Psoas muscle (tissue), 8 donors: ENCODE results near the gene ZC3H18. TPM values are rescaled to one million over a fixed set of nuclear protein-coding genes. Genes with fewer than 3 reads are reported as not detected.

Source experiments
- ATAC-seq, 4 donors: fragments of 200-7000 bp; cut with Tn5 transposase; one replicate each; pipeline ENCODE4 v1.9.1; 2020; ENCODE audit warnings: moderate library complexity in 3 of 4, mild to moderate bottlenecking in 2 of 4
- DNase-seq, 2 donors: peaks; one replicate each; pipeline ENCODE4 v3.0.0-alpha.2; 2020
- H3K27ac ChIP-seq: fragments of 200-600 bp; one replicate; pipeline ENCODE4 v1.8.0; 2022
- H3K27me3 ChIP-seq, 3 donors: fragments of 200-600 bp in 1 of 3; one replicate each; pipeline versions ENCODE4 v1.6.1 to v1.8.0; 2013 to 2022; ENCODE audit warnings: low read length in 2 of 3, mild to moderate bottlenecking in 2 of 3, moderate library complexity in 1 of 3; ENCODE audit not compliant: insufficient read depth in 3 of 3
- H3K36me3 ChIP-seq, 2 donors: fragments of 200-600 bp in 1 of 2; one replicate each; pipeline versions ENCODE4 v1.6.1 to v1.8.0; 2013 to 2022; ENCODE audit warnings: low read depth in 1 of 2, mild to moderate bottlenecking in 1 of 2, moderate library complexity in 1 of 2; ENCODE audit not compliant: insufficient read depth in 1 of 2
- H3K4me1 ChIP-seq: fragments of 200-600 bp; one replicate; pipeline ENCODE4 v1.8.0; 2022
- H3K4me3 ChIP-seq: fragments of 200-600 bp; one replicate; pipeline ENCODE4 v1.8.0; 2022; ENCODE audit warnings: mild to moderate bottlenecking
- H3K9me3 ChIP-seq: fragments of 200-600 bp; one replicate; pipeline ENCODE4 v1.8.0; 2022
- CTCF ChIP-seq: fragments of 200-600 bp; IDR thresholded peaks from one replicate; pipeline ENCODE4 v1.8.0; 2022; ENCODE audit warnings: antibody characterized with exemption
- WGBS, 3 donors: extraction: QIAGEN DNeasy Blood & Tissue Kit; methylation state at CpG; one replicate each; pipeline versions ENCODE4 v1.1.6 to v1.1.7; 2013; 5-methylcytosine and 5-hydroxymethylcytosine counted together
- intact Hi-C, 2 donors: fragments of 100-400 bp; cut with DNase I; formaldehyde crosslinking; loops; one replicate each; pipeline versions ENCODE4 v1.11.0 to v1.14.2; 2022
- polyA plus RNA-seq, 3 donors: library from polyadenylated mRNA; stranded (reverse); fragments of 200-250 nt; gene quantifications; one replicate each; pipeline ENCODE4 v1.2.3, GENCODE V29; 2013
- total RNA-seq, 4 donors: library from RNA; stranded (reverse); fragmentation: NEBNext Ultra II Directional in 2 of 4; extraction: Animal tissue kit (Norgen Biotek cat#: 25700) in 2 of 4; gene quantifications; one replicate each; pipeline versions ENCODE4 v1.2.1 to v1.2.4, GENCODE V29; 2021 to 2023
- donor health status: healthy with polysubstance abuse.
- donor health status: DM: no; HTN: no; CAD: no; lungs with moderate emphysema.
- donor health status: Bipolar disorder and iron deficiency.
- donor health status: healthy.
- donor health status: DM: yes; HTN: yes; CAD: no.
- donor health status: DM: no; HTN: no; CAD: no.
- donor health status: DM: no; HTN: no; CAD: no.
- donor health status: DM: yes; HTN: yes; CAD: no.

Gene ZC3H18
- total and polyA plus RNA-seq, 7 donors: 19.9 to 36.0 (median 28.5) TPM

DNA sequence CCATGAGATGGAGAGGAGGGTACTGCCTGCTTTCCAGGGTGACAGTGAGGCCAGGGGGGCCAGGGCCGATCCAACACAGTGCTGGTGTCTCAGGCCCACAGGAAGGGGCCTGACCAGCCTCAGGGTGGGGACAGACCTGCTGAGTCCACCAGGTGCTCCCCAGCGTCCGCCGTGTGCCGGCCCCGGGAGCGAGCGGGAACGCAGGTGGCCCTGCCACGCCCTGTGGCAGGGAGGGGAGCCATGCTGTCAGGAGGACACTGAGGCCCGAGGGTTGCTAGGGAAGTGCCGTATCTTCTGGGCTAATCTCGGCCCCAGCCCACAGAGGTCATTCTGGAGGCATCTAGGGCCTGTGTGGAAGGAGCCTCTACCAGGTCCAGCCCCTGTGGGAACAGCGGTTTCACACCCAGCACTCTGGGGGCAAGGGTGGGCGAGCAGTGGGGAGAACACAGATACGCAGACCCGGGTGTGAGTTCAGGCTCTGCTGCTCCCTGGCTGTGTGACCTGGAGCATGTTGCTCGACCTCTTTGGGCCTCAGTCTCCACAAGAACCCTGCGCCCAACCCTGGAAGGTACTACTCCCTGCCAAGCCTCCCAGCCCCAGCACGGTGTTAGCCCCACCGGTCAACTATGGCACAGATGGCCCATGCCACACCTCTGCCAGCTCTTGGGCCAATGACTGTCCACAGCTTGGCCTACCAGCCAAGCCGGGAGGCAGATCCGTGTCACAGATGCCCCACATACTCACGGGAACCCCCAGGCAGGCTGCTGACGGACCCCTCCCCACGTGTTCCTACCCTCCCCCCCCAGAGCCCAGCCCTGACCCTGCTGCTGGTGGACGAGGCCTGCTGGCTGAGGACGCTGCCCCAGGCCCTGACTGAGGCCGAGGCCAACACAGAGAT, 43.9 kb upstream of the ZC3H18 start:
- no peaks in the 10 kb centered on the region for H3K36me3 ChIP-seq
- no peak for TF ChIP-seq CTCF
- ATAC-seq (peak in 3 of 4 donors; percentile 7 to 20 (median 17)), DNase-seq (peak in 1 of 2 donors; percentile 14)
- no peaks in the 10 kb centered on the region for H3K9me3 ChIP-seq
- H3K27ac ChIP-seq: no peak overlapping the region
- intact Hi-C loops: loop anchor here in 1 of 2 donors (10.0 kb wide), 1 partner anchor 331 kb away; no protein-coding TSS in a partner anchor
- 29 to 49% (median 34%) methylated on average over 26 to 29 of the region's 29 CpGs for WGBS, 3 donors
- peak overlapping the region; percentile 7 for H3K4me3 ChIP-seq
- H3K4me1 ChIP-seq: peaks cover 65% of the 10 kb centered on the region
- peaks cover 0 to 23% (median 15%) of the 10 kb centered on the region in 3 donors for H3K27me3 ChIP-seq

- DNase-seq: peak; percentile 17 to 69
- Histone ChIP-seq H3K4me1 (peaks cover 69% of the 10 kb centered on the region), H3K9me3 (no peaks in the 10 kb centered on the region), H3K4me3 (peak overlapping the region; percentile 7), H3K27ac (no peak overlapping the region), H3K36me3 (no peaks in the 10 kb centered on the region), H3K27me3 (peaks cover 0 to 22% (median 10%) of the 10 kb centered on the region in 3 donors)
- no peak for TF ChIP-seq CTCF
- intact Hi-C loops: loop anchor here in 1 of 2 donors (10.0 kb wide), 1 partner anchor 332 kb away; no protein-coding TSS in a partner anchor
- peak; percentile 15 to 62 (median 42) for ATAC-seq
- 11 to 35% (median 26%) methylated on average over 7 to 9 of the region's 9 CpGs for WGBS, 3 donors
Observed at GRCh38 chr16:88526906-88527185, 43.4 kb upstream of the ZC3H18 start.

GRCh38 chr16:88527186-88527936, 42.8 kb upstream of the ZC3H18 start:
- peak; percentile 64 to 79 (median 72) for ATAC-seq
- WGBS, 3 donors: 16 to 30% (median 18%) methylated on average over 24 to 32 of the region's 32 CpGs
- Histone ChIP-seq H3K9me3 (no peaks in the 10 kb centered on the region), H3K4me3 (peak overlapping the region; percentile 7), H3K27me3 (peaks cover 0 to 17% (median 5%) of the 10 kb centered on the region in 3 donors), H3K4me1 (peaks cover 69% of the 10 kb centered on the region), H3K27ac (no peak overlapping the region), H3K36me3 (no peaks in the 10 kb centered on the region)
- DNase-seq: peak; percentile 71 to 77
- peak; percentile 81 for TF ChIP-seq CTCF
- intact Hi-C loops: loop anchor here in 1 of 2 donors (10.0 kb wide), 1 partner anchor 333 kb away; no protein-coding TSS in a partner anchor

GRCh38 chr16:88527937-88528743, 42.1 kb upstream of the ZC3H18 start:
- no peak for TF ChIP-seq CTCF
- ATAC-seq: no peak
- H3K4me3 ChIP-seq: no peak overlapping the region
- H3K36me3 ChIP-seq: no peaks in the 10 kb centered on the region
- WGBS, 3 donors: 65 to 70% (median 68%) methylated on average over 26 to 30 of the region's 30 CpGs
- H3K27me3 ChIP-seq: peaks cover 0 to 9% (median 1%) of the 10 kb centered on the region in 3 donors
- H3K27ac ChIP-seq: no peak overlapping the region
- peaks cover 68% of the 10 kb centered on the region for H3K4me1 ChIP-seq
- intact Hi-C loops: loop anchor here (2.0 to 10.0 kb wide), 2 partner anchors 85 to 333 kb away; no protein-coding TSS in a partner anchor
- H3K9me3 ChIP-seq: no peaks in the 10 kb centered on the region
- DNase-seq: no peak
